Fibroblast of villous mesenchyme (primary cell): Measurements from ENCODE around the gene ZNF148. TPM values are rescaled to one million over a fixed set of nuclear protein-coding genes. Genes with fewer than 3 reads are reported as not detected.
"Not testable (repeated sequence)": the region's sequence is repeated elsewhere in the genome, so short reads cannot be mapped to it uniquely, and the experiment has no call there.

Source experiments
- DNase-seq: peaks from one replicate; pipeline ENCODE4 v3.0.0-alpha.2; 2010; ENCODE audit warnings: low read depth
- H3K4me3 ChIP-seq: 2 replicates; pipeline ENCODE4 v1.5.1; 2011; ENCODE audit warnings: low read depth, mild to moderate bottlenecking, low read length
- total RNA-seq: library from RNA; depleted of rRNA; stranded (reverse); fragments of >200 nt; gene quantifications from 2 replicates; pipeline ENCODE4 v1.2.3, GENCODE V29; 2012
- TF ChIP-seq, protein P1 (sequence below): IDR thresholded peaks from 2 replicates; pipeline ENCODE4 v1.5.1; 2012; ENCODE audit warnings: low read depth, mild to moderate bottlenecking, low read length; ENCODE audit not compliant: insufficient read depth

ZNF148 gene
- total RNA-seq, 1 donor: 42.7 TPM

- no peak overlapping the region for H3K4me3 ChIP-seq
- DNase-seq: no peak
- TF ChIP-seq, protein P1, sequence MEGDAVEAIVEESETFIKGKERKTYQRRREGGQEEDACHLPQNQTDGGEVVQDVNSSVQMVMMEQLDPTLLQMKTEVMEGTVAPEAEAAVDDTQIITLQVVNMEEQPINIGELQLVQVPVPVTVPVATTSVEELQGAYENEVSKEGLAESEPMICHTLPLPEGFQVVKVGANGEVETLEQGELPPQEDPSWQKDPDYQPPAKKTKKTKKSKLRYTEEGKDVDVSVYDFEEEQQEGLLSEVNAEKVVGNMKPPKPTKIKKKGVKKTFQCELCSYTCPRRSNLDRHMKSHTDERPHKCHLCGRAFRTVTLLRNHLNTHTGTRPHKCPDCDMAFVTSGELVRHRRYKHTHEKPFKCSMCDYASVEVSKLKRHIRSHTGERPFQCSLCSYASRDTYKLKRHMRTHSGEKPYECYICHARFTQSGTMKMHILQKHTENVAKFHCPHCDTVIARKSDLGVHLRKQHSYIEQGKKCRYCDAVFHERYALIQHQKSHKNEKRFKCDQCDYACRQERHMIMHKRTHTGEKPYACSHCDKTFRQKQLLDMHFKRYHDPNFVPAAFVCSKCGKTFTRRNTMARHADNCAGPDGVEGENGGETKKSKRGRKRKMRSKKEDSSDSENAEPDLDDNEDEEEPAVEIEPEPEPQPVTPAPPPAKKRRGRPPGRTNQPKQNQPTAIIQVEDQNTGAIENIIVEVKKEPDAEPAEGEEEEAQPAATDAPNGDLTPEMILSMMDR: no peak
Observed at GRCh38 chr3:125403789-125404188, 28.7 kb upstream of the ZNF148 start.

DNA sequence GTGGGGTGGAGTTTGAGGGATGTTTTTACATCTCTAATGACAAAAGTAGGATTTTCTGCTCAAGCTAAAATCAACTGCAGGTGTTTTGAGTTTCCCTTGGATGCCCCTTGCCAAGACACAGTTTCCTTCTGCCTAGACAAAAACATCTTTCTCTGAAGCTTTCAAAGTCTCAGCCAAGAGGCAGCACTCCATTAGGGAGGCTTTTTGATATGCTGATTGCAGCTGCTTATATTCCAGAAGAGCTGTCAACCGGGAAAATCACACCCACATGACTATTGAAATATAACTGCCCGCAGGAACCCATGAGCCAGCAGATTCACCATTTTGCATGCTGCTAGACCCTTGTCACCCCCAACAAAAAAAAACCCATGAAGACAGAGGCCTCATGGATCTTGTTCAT is 27.5 kb upstream of the ZNF148 start:
- TF ChIP-seq, protein P1: no peak
- H3K4me3 ChIP-seq: no peak overlapping the region
- DNase-seq: no peak

DNA sequence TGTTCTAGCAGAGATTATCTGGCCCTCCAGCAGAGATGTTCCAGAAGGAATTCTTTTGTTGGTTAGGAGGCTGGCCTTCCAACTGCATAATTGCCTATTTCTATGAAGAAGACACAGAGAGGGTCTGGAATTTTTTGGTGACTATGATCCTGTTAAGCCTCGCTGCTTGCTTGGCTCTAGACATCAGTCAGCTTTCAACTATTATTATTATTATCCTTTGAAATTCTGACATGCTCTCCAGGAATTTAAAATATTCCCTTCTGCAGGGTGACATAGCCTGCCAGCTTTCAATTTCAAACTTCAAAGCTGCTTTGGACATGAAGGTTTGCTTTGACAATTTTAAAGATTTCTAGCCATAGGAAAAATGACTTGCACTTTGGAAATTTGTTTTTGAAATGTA is 26.3 kb upstream of the ZNF148 start:
- no peak overlapping the region for H3K4me3 ChIP-seq
- TF ChIP-seq, protein P1: no peak
- DNase-seq: no peak

DNA sequence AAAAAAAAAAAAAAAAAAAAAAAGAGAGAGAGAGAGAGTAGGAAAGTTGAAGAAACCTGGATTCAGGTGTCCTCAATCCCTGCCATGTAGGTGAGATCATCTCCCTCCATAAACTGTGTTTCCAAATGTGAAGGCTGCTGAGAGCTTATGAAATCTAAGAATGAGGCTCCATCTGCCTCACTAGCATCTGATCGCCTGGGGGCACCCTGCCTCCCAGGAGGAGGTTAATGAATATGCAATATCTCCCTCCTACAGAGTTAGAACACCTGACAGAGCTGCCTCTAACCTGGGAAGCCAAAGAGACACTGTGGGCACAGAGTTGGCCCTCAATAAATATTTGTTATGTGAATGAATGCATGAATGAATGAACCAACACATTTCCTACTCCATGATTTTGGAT is 23.8 kb upstream of the ZNF148 start:
- no peak for DNase-seq
- H3K4me3 ChIP-seq: no peak overlapping the region
- TF ChIP-seq, protein P1: peak; percentile 12

GRCh38 chr3:125395091-125395490 is 20.0 kb upstream of the ZNF148 start:
- TF ChIP-seq, protein P1: no peak
- no peak overlapping the region for H3K4me3 ChIP-seq
- no peak for DNase-seq

DNA sequence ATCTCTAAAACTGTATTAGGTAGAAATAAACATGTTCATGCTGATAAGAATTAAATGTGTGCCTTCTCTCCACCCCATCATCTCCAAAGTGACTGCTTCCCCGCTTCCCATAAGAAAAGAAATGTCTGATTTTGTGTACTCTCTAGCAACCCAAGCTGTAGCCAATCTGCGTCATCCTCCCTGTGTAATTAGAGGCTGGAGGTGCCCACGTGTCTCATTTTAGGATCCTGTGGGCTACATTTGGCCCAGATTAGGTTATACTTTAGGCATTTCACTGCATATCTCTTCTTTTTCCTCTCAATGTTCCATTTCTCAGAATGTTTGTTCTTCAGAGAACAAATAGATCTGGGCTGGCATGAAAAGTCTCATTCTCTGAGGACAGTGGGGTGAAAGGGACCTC is 19.3 kb upstream of the ZNF148 start:
- H3K4me3 ChIP-seq: no peak overlapping the region
- DNase-seq: no peak
- TF ChIP-seq, protein P1: no peak

DNA sequence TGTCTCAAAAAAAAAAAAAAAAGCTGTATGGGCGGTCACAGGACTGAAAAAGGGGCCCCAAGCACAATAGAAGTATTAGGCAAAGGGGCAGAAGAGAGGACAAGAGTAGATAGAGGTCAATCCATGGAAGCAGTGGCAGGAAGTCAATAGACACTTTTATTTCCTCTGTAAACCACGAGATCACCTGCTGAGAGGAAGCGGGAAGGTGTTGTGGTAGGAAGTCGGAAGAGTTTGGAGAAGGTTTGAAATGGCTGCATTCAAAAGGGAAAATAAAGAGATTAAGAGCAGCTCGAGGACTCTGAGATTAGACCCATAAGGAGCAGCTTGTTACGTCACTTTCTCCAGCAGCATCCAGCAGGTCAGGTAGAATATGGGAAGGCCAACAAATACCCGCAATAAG is 14.2 kb upstream of the ZNF148 start:
- TF ChIP-seq, protein P1: no peak
- DNase-seq: no peak
- H3K4me3 ChIP-seq: no peak overlapping the region

DNA sequence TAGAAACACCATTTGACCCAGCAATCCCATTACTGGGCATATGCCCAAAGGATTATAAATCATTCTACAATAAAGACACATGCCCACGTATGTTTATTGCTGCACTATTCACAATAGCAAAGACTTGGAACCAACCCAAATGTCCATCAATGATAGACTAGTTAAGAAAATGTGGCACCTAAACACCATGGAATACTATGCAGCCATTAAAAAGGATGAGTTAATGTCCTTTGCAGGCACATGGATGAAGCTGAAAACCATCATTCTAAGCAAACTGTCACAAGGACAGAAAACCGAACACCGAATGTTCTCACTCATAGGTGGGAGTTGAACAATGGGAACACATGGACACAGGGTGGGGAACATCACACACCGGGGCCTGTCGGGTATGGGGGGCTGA is 13.2 kb upstream of the ZNF148 start:
- not testable (repeated sequence) for H3K4me3 ChIP-seq, DNase-seq
